DMS53 (cell line): ENCODE measurements around the gene TREH.

ENCODE experiments used
- DNase-seq: peaks from one replicate; lab custom pipeline; 2025; lab: John Stamatoyannopoulos, UW

TREH gene

GRCh38 chr11:118646393-118646792, 33.1 kb downstream of the TREH start:
- no peak for DNase-seq

GRCh38 chr11:118645066-118645715, 34.3 kb downstream of the TREH start:
- no peak for DNase-seq

- no peak for DNase-seq
Observed at GRCh38 chr11:118644496-118644895, 35.0 kb downstream of the TREH start.

GRCh38 chr11:118643995-118644345, 35.5 kb downstream of the TREH start:
- no peak for DNase-seq

- no peak for DNase-seq
Observed at GRCh38 chr11:118643142-118643994, 36.1 kb downstream of the TREH start.

- peak; percentile 83 for DNase-seq
Observed at GRCh38 chr11:118641397-118642019, 37.9 kb downstream of the TREH start.

GRCh38 chr11:118640332-118641154, 38.9 kb downstream of the TREH start:
- peak; percentile 55 for DNase-seq

GRCh38 chr11:118639899-118640298, 39.6 kb downstream of the TREH start:
- DNase-seq: no peak

GRCh38 chr11:118638726-118639125, 40.7 kb downstream of the TREH start:
- DNase-seq: no peak

- no peak for DNase-seq
Observed at GRCh38 chr11:118636569-118637290, 42.7 kb downstream of the TREH start.

- DNase-seq: no peak
Observed at GRCh38 chr11:118635642-118636041, 43.8 kb downstream of the TREH start.

GRCh38 chr11:118635237-118635591, 44.2 kb downstream of the TREH start:
- DNase-seq: no peak

GRCh38 chr11:118634431-118635236, 44.8 kb downstream of the TREH start:
- peak; percentile 91 for DNase-seq

- no peak for DNase-seq
Observed at GRCh38 chr11:118633979-118634378, 45.5 kb downstream of the TREH start.

- DNase-seq: no peak
Observed at GRCh38 chr11:118633319-118633690, 46.1 kb downstream of the TREH start.

- no peak for DNase-seq
Observed at GRCh38 chr11:118632577-118633318, 46.7 kb downstream of the TREH start.

GRCh38 chr11:118631142-118631909, 48.1 kb downstream of the TREH start:
- no peak for DNase-seq

GRCh38 chr11:118629761-118630661, 49.4 kb downstream of the TREH start:
- no peak for DNase-seq
